NCI-H2227 treated with DMSO at 0.1 percent for 48 hours (cell line): ENCODE results near the gene CCNY.
"Not testable (repeated sequence)": the region's sequence is repeated elsewhere in the genome, so short reads cannot be mapped to it uniquely, and the experiment has no call there.

Experiments
- DNase-seq: peaks from one replicate; lab custom pipeline; 2025; lab: John Stamatoyannopoulos, UW

The CCNY gene

DNA sequence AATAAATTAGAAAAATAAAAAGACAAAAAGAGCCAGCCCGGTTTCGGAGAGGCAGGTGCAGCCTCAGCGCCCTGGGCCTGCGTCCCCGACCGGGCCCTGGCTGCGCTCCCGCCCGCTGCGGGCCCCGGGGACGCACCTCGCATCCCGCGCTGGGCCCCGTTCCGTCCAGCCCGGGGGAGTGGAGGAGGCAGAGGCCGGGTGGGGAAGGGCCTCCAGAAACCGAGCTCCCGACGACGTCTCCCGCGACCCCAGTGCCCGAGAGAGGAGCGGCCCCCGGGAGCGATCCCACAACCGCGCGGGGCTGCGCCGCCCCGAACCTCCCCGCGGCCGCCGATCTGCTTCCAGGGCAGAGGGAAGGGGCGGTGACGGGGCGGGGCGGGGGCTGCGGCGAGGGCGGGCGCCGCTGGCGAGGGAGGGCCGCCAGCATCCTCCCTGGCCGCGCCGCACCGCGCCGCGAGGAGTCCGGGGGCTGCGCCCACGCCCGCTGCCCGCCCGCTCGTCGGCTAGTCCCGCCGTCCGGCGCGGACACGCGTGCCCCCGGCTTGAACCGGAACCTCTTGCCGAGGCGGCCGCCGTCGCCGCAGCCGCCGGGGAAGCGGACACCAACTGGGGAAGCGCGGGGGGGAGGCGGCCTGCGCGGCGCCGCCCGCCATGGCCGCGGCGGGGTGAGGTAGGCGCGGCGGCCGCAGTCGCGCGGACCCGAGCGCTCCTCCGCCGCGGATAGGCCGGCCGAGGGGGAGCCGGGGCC, at the start of gene CCNY:
Gene CCNY (plus strand): TSS at position 426 of the 748 bp plus-strand sequence. CDS start 545 bp downstream, outside the sequence.
- peak; percentile 52 for DNase-seq

DNA sequence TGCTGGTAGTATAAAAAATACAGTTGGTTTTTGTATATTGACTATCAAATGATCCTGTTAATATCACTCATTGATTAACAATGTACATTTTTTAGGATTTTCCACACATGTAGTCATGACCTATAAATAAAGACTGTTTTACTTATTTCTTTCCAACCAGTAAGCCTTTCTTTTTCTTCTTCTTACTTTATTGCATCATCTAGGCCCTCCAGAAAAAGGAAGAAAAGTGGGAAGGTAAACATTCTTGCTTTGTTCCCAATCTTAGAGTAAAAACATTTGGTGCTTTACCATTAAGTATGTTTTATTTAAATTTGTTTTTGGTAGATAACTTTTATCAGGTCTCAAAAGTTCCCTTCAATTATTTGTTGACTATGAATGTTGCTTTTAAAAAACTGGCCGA, 47.1 kb upstream of the CCNY start:
- DNase-seq: no peak

DNA sequence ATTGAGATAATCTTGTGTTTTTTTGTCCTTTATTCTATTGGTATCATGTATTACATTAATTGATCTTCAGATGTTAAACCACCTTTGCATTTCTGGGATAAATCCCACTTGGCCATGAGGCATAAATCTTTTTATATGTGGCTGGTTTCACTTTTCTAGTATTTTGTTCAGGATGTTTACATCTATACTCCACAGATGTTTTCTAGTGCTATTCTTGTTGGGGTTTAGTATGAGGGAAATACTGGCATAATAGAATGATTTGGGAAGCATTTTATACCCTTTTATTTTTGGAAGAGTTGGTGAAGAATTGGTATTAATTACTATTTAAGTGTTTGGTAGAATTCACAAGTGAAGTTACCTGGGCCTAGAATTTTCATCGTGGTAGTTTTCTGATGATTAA, 41.8 kb upstream of the CCNY start:
- DNase-seq: no peak

DNA sequence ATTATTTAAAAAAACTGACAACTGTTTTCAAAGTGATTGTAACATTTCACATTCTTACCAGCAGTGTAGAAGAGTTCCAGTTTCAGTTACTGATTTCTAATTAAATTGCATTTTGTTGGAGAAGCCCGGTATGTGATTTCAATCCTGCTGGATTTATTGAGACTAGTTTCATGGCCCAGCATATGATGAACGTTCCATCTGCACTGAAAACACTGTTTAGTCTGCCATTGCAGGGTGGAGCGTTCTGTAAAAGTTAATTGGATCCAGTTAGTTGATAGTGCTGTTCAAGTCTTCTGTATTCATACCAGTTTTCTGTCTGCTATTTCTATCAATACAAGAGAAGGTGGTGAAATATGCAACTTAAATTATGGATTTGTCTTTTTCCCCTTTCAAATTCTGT, 37.3 kb upstream of the CCNY start:
- DNase-seq: no peak

DNA sequence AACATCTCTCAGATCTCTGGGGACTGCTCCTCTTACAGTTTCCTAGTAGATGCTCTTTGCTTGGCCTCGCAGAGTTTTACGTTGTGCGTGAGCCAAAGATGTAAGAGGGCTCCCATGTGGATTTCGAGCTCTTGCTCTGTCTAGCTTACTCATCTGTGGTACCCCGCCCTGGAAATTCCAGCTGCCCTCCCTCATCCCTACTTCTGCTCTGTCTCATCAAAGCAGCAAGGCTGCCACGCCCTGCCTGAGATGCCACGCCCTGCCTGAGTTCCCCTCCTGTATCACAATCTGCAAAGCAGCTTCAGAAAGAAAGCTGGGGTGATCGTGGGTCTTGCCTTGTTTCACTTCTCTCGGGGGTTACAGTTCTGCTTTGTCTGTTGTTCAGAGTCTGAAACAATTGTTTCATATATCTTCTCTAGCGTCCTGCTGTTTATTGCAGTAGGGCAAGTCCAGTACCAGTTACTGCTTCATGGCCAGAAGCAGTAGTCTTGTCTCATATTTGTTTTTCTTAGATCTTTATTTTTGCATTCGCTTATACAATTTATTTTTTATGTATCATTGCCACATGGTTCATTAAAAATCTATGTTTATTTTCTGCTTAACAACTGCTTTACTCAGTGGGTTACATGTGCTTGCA, 36.1 kb upstream of the CCNY start:
- peak; percentile 38 for DNase-seq

DNA sequence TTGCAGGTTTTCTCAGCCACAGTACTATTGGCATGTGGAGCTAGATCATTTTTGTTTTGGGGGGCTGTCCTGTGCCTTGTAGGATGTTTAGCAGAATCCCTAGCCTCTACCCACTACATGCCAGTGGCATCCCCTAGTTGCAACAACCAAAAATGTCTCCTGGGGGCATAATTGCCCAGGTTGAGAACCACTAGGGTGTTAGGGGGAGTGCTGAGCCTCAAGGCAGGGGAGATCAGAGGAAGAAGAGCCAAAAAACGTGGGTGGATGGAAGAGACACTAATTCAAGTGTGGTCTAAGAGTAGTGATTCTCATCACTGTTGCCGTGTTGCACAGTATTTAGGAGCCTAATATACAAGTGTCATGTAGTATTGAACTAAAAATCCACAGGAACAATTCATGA, 31.7 kb upstream of the CCNY start:
- DNase-seq: no peak

DNA sequence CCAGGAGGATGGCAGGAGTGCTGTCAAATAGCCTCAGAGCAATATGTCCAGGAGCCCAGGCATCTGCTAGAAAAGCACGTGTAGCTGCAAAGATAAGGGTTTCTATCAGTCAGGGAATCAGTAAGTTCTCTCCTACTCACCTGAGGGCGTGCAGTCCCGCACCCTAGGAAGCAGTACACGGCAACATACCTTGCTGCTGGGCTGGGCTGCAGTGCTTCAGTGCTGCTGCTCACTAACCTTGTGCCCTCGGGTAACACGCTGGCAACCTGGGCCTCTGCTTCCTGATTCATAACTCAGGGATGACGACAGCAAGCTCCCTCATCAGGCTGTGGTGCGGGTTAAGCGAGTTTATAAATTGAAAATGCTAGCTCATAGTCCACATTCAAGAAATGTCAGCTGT, 29.5 kb upstream of the CCNY start:
- DNase-seq: no peak

DNA sequence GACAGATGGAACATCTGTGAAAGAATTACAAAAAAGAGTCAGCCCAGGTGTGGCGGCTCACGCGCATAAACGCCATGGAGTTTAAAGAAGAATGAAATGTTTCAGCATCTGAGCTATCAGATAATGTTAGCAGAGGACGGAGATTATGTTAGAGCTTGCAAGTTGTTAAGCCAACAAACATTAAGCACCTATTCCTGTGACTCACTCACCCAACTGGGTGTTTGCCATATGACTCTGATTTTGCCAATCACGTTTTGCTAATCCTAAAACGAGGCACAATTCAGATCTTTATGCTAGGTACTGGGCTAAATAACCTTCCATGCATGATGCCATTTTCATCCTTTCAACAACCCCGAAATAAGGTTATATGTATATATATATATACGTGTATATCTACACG, 29.0 kb upstream of the CCNY start:
- no peak for DNase-seq

DNA sequence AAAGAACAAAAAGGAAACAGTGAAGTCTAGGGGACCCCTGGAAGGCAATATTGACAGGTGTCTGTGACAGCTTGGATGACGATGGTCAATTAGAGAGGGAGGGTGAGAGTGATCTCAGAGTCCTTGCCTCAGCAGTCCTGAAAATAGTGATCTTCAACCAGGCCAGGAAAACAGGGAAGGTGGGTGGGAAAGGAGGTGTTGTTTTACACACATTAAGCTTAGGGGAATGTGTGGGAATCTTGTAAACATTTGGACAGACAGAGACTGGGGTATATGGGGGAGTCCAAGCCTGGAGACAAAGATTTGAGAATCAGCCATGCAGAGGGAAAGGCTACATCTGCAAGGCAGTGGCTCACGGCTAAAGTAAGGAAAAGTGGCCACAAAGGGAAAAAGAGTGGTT, 27.5 kb upstream of the CCNY start:
- no peak for DNase-seq

DNA sequence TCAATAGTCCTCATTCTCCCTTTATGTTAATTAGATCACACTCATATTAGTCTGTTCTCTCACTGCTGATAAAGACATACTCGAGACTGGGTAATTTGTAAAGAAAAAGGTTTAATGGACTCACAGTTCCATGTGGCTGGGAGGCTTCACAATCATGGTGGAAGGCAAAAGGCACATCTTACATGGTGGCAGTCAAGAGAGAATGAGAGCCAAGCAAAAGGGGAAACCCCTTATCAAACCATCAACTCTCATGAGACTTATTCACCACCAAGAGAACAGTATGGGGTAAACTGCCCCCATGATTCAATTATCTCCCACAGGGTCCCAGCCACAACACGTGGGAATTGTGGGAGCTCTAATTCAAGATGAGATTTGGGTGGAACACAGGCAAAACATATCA, 22.2 kb upstream of the CCNY start:
- not testable (repeated sequence) for DNase-seq

DNA sequence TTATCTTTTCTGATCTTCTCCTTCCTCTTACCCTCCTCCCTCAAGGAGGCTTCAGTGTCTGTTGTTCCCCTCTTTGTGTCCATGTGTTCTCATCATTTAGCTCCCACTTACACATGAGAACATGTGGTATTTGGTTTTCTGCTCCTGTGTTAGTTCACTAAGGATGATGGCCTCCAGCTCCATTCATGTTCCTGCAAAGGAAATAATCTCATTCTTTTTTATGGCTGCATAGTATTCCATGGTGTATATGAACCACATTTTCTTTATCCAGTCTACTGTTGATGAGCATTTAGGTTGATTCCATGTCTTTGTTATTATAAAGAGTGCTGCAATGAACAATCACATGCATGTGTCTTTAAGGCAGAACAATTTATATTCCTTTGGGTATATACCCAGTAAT, 21.1 kb upstream of the CCNY start:
- not testable (repeated sequence) for DNase-seq

DNA sequence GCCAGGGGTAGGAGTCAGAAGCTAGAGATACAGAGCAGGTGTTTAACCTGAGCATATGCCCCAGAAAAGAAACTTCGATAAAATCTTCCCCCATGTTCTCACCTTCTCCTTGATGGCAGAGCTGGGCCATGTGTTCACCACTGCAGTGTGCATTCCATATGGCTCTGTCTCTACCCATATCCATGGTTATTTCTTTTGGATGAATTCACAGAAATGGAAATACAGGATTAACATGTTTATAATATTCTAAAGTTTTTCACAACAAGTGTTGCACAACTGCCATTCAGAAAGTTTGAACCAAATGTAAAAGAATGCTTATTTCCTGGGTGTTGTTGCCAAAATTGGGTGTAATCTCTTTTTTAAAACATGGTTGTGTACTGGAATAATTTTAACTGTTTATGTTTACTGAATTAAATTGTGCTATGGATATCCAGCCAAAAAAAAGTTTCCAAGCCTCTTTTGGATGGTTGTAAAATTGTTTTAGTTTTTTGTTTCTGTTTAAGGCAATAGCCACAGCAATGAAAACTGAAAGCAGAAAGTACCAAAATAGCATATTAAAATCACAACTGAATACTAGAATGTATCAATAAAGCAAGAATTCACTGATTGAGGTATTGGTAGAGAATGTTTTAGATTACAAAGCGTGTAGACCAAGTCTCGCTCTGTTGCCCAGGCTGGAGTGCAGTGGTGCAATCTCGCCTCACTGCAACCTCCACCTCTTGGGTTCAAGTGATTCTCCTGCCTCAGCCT, 19.9 kb upstream of the CCNY start:
- no peak for DNase-seq

DNA sequence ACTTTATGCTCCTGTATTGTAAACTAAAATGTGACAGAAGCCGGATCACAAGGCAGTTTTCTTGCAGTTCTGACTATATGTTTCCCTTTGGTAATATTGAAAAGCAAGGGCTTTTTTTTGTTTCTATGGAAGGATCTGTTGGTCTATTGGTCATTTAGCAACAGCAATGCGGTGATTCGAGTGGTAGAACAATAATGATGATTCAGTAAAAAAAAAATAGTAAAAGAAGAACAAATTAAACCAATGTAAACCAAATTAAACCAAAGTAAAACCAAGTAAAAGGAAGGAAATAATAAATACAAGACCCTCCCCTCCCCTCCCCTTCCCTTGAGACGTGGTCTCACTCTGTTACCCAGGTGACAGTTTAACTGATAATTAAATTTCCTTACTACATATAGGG, 17.8 kb upstream of the CCNY start:
- DNase-seq: no peak

DNA sequence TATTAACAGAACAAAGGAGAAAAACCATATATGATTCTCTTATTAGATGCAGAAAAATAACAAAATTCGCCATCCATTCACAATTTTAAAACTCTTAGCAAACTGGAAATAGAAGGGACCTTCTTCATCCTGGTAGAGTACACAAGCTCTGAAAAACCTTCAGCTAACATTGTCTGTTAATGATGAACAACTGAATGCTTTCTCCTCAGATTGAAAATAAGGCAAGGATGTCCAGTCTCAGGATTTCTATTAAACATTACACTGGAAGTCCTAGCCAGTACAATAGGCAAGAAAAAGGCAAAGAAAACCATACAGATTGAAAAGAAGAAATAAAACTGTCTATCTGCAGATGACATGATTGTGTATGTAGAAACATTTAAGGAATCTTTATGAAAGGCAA, 16.0 kb upstream of the CCNY start:
- DNase-seq: no peak

DNA sequence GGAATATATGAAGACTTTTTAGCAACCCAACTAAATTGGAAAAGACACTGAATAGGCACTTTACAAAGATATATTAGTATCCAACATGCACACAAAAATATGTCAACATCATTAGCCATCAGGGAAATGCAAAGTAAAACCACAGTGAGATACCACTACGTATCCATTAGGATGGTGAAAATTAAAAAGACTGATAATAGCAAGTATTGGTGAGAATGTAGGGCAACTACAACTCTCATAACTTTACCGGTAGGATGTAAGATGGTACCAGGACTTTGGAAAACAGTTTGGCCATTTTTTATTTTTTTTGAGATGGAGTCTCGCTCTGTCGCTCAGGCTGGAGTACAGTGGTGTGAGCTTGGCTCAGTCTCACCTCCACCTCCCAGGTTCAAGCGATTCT, 13.7 kb upstream of the CCNY start:
- DNase-seq: no peak

DNA sequence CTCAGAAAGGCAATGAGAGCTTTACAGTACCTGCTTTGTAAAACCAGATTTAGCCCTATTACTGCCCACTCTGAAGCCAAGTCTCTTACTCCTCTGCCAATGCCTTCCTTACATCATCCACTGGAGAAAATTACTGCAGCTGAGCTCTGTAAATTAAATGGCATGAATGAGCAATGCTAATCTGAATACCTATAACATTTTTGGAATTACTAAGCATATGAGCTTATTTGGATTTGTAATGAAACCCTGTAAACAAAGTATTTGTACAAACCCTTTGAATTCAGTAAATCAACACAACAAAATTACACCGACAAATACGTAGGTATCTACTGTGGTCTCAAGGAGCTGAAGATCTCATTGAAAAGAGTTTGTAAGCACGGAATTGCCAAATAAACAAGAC, 12.1 kb upstream of the CCNY start:
- DNase-seq: no peak

DNA sequence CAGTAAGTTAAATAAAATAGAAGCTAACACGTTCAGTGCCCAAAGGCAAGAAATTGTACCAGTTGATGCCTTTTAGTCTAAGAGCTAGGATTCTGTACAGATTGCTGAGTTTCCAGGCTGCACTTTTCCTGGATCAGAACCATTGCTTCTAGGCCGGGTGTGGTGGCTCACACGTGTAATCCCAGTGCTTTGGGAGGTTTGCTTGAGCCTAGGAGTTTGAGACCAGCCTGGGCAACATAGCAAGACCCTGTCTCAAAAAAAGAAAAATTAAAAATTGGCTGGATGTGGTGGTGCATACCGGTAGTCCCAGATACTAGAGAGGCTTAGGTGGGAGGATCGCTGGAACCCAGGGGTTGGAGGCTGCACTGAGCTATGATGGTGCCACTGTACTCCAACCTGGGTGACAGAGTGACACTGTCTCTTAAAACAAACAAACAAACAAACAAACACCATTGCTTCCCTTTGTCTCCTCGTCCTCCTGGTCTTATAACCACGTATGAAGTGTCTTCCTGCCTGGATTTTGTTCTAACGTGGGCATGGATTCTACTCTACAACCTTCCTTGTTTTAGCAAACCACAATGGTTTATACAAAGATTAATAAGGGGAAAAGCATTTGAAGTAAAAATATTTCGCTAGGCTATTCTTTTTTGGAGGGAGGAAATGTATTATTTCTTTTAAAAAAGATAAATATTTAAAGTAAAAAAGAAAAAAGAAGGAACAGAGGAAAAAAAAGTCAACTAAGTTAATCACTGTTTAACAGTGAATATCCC, 9.7 kb upstream of the CCNY start:
- DNase-seq: no peak

DNA sequence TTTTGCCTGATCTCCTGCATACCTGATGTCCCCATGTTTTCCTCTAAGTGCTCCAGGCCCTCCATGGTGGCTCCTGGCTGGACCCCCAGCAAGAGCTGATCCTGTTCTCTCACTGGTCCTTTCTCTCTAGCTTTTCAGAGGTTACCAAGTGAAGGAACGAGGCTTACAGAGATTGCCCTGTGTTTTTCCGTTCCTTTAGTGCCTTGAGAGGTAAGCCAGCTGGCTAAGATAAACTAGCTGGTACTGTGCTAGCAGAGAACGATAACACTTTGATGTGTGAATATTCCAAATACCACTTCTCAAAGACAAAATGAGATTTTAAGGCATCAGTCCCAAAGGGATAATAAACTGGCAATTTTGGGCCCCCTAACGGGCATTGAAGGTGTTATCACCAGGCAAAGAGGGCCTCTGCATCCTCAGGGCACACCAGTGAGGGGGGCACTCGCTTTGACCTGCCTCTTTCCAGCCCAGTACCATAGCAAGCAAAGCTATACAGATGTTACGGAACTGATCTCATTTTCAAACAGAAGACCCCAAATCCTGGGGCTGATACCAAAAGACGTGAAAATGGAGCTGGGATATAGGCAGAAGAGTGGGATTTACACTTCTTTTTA, 8.4 kb upstream of the CCNY start:
- no peak for DNase-seq

DNA sequence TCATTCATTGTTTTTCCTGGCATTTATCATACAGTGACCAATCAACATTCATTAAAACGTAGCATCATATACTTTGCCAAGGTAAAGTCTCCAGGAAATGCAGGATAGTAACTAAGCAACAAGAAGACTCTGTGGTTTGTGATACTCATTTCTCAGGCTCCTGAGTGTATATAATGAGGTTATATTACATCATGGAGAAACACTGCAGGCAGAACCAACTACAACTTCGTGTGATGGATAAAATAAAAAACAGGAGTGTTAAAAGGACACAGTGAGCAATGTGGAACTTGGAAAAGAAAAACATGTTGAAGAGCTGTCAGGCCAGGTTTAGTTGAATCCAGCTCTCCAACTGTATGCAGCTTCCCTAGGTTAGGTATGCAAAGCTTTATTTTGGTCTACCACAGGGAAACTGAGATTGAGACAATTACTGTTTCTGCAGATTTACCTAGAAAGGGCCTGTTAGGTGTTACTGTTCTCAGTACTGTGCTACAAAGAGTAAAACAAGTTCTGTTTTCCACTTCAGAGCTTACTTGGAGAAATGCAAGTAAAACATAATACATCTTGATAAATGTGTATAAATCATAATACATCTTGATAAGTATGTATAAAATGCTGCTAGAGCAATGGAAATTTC, 7.8 kb upstream of the CCNY start:
- no peak for DNase-seq

DNA sequence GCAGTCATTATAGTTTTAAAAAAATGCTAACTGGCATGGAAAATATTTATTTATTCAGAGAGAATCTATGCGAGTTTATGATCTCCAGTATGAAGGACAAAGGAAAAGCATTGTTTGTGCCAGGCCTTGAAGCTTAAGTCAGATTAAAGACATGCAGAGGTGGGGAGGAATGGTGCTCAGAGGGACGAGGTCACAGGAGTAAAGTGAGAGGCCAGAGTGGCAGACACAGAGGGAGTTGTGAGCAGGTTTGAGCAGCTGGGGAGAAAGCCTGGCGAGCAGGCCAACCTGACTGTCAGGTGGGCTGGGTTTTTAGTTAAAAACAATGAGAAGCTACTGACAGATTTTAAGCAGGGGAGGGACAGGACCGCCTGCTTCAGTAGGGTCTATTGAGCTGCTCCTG, 6.8 kb upstream of the CCNY start:
- DNase-seq: no peak

DNA sequence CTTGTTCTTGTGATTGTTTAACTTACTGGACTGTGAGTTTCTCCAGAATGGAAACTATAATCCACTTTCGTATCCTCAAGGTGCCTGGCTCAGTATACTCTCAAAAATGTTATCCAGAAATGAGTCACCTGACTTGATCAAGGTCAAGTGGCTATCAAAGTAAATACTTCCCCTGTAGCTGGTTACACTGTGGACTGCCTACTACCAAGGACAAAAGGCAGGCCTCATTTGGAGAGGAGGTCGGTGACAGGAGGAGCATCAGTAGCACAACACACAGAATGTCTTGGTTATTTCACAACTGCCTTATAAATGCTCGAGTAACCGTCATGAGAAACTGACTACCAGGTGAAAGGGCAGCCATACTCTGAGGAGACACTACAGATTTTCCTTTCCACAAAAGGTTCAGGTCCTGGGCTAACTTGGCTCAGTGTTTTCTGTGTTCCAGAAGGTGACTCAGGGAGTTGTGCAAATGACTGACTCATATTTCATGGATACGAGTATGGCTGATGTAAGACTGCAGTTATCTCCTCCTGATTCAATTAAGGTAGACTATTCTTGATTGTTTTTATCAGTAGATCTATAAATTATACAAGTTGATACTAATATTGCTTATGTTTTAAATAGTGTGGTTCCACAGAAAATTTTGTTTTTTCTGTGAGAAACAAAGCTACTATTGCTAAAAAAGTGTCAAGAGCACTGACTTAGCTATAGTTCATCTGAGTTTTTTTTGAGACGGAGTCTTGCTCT, 4.2 kb upstream of the CCNY start:
- no peak for DNase-seq
